Measurements from ENCODE around the gene EFHC1.

GRCh38 chr6:52426667-52427066, 6.5 kb downstream of the EFHC1 start:
- TF ChIP-seq POLR2AphosphoS5 (IDR thresholded peaks at IDR 0.05): no peak
- TF ChIP-seq POLR2A (IDR thresholded peaks at IDR 0.05): no peak
- TF ChIP-seq, protein P1, sequence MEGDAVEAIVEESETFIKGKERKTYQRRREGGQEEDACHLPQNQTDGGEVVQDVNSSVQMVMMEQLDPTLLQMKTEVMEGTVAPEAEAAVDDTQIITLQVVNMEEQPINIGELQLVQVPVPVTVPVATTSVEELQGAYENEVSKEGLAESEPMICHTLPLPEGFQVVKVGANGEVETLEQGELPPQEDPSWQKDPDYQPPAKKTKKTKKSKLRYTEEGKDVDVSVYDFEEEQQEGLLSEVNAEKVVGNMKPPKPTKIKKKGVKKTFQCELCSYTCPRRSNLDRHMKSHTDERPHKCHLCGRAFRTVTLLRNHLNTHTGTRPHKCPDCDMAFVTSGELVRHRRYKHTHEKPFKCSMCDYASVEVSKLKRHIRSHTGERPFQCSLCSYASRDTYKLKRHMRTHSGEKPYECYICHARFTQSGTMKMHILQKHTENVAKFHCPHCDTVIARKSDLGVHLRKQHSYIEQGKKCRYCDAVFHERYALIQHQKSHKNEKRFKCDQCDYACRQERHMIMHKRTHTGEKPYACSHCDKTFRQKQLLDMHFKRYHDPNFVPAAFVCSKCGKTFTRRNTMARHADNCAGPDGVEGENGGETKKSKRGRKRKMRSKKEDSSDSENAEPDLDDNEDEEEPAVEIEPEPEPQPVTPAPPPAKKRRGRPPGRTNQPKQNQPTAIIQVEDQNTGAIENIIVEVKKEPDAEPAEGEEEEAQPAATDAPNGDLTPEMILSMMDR (IDR thresholded peaks at IDR 0.05): no peak
